ENCODE measurements around the gene SPR.

Gene SPR

DNA sequence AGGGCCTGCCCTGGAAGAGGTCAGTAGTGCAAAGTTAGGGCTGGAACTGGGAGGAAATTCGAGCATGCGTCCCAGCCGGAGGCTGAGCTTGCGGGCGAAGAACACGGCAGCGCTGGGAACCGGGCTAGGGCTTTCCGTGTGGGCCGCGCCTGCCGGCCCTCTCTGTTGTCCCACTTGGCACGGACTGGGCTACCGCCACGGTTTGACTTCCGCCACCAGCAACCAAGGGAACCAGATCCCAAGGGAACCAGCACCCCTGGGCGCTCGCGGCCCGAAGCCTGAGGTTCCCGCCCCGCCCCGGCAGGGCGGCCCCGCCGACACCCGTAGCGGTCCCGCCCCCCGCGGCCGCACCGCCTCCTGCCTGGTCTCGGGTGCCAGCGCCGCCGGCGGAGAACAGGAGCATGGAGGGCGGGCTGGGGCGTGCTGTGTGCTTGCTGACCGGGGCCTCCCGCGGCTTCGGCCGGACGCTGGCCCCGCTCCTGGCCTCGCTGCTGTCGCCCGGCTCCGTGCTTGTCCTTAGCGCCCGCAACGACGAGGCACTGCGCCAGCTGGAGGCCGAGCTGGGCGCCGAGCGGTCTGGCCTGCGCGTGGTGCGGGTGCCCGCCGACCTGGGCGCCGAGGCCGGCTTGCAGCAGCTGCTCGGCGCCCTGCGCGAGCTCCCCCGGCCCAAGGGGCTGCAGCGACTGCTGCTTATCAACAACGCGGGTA is at the start of gene SPR:
Gene SPR, plus strand, starts transcription at position 377 of the 708 bp plus-strand sequence. Its CDS starts 25 bp downstream, at position 402.
- Histone ChIP-seq H3K4me3 (ENCODE audit: low read depth, low read length) (peak within 1 kb of the TSS; percentile 66), H3K27me3 (ENCODE audit: control insufficient read depth, insufficient read depth, low read length) (peaks cover 42% of the 10 kb centered on the region), H3K27ac (ENCODE audit: low read depth, low read length) (peak within 1 kb of the TSS; percentile 11)

GRCh38 chr2:72840066-72840465 is 47.1 kb upstream of the SPR start:
- Histone ChIP-seq H3K4me1 (ENCODE audit: control insufficient read depth, insufficient read depth, low read length) (0 out of 2 replicates have a peak, but pooled peaks cover 4% of the 10 kb centered on the region), H3K4me3 (ENCODE audit: low read depth, low read length) (no peak overlapping the region), H3K9me3 (ENCODE audit: control insufficient read depth, insufficient read depth, low read length) (no peaks in the 10 kb centered on the region), H3K27ac (ENCODE audit: low read depth, low read length) (no peak overlapping the region), H3K36me3 (ENCODE audit: control insufficient read depth, insufficient read depth, low read length) (no peaks in the 10 kb centered on the region), H3K27me3 (ENCODE audit: control insufficient read depth, insufficient read depth, low read length) (no peaks in the 10 kb centered on the region; the same call in 1 of the 2 replicates), H3K9ac (ENCODE audit: low read depth, low read length) (no peak overlapping the region)

More for the DNA sequence above, at the start of gene SPR:
- H3K9me3 ChIP-seq (ENCODE audit: control insufficient read depth, insufficient read depth, low read length), result no peaks in the 10 kb centered on the region
- peaks cover 4% of the 10 kb centered on the region; the same call in 1 of the 2 replicates for H3K4me1 ChIP-seq (ENCODE audit: control insufficient read depth, insufficient read depth, low read length)
- H3K9ac ChIP-seq (ENCODE audit: low read depth, low read length), result no peak within 1 kb of the TSS
- no peaks in the 10 kb centered on the region for H3K36me3 ChIP-seq (ENCODE audit: control insufficient read depth, insufficient read depth, low read length)

DNA sequence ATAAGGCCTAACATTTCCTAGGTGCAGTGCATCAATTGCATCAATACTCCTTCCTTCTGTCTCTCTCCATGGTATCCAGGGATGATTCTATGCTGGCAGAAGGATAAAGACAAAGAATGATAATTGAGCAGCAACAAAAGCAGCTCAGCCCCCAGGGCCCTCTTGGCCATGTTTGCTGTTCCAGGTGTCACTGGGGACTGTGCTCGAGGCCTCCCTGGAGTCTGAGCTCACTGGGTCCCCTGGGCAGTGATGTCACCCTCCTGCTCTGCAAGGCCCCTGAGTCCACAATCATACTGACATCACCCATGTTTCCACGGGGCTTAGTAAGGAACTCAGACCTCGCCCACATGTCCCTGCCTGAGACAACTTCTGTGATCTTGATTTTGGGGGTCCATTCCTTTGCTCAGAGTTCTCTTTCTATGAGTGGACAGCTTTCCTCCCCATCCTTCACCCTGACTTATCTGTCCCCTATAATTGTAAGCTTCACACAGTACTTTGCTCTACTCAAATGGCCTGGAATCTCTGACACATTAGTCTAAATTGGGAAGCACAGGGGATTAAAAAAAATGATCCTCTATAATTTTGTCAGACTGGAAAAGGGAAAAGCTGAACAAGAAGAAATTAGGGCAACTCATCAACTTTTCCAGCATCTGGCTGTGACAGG is 45.6 kb upstream of the SPR start:
- H3K27ac ChIP-seq (ENCODE audit: low read depth, low read length), result no peak overlapping the region
- H3K9ac ChIP-seq (ENCODE audit: low read depth, low read length), result no peak overlapping the region
- H3K4me3 ChIP-seq (ENCODE audit: low read depth, low read length), result no peak overlapping the region

GRCh38 chr2:72843301-72843700 is 43.9 kb upstream of the SPR start:
- no peak overlapping the region for H3K27ac ChIP-seq (ENCODE audit: low read depth, low read length)
- H3K9me3 ChIP-seq (ENCODE audit: control insufficient read depth, insufficient read depth, low read length), result no peaks in the 10 kb centered on the region
- no peak overlapping the region for H3K4me3 ChIP-seq (ENCODE audit: low read depth, low read length)
- H3K9ac ChIP-seq (ENCODE audit: low read depth, low read length), result no peak overlapping the region
- no peaks in the 10 kb centered on the region for H3K36me3 ChIP-seq (ENCODE audit: control insufficient read depth, insufficient read depth, low read length)
- no peaks in the 10 kb centered on the region for H3K27me3 ChIP-seq (ENCODE audit: control insufficient read depth, insufficient read depth, low read length)
- H3K4me1 ChIP-seq (ENCODE audit: control insufficient read depth, insufficient read depth, low read length), result 0 out of 2 replicates have a peak, but pooled peaks cover 4% of the 10 kb centered on the region

More for the DNA sequence above, 45.6 kb upstream of the SPR start:
- H3K27me3 ChIP-seq (ENCODE audit: control insufficient read depth, insufficient read depth, low read length), result no peaks in the 10 kb centered on the region
- 0 out of 2 replicates have a peak, but pooled peaks cover 4% of the 10 kb centered on the region for H3K4me1 ChIP-seq (ENCODE audit: control insufficient read depth, insufficient read depth, low read length)
- no peaks in the 10 kb centered on the region for H3K36me3 ChIP-seq (ENCODE audit: control insufficient read depth, insufficient read depth, low read length)
- no peaks in the 10 kb centered on the region for H3K9me3 ChIP-seq (ENCODE audit: control insufficient read depth, insufficient read depth, low read length)

DNA sequence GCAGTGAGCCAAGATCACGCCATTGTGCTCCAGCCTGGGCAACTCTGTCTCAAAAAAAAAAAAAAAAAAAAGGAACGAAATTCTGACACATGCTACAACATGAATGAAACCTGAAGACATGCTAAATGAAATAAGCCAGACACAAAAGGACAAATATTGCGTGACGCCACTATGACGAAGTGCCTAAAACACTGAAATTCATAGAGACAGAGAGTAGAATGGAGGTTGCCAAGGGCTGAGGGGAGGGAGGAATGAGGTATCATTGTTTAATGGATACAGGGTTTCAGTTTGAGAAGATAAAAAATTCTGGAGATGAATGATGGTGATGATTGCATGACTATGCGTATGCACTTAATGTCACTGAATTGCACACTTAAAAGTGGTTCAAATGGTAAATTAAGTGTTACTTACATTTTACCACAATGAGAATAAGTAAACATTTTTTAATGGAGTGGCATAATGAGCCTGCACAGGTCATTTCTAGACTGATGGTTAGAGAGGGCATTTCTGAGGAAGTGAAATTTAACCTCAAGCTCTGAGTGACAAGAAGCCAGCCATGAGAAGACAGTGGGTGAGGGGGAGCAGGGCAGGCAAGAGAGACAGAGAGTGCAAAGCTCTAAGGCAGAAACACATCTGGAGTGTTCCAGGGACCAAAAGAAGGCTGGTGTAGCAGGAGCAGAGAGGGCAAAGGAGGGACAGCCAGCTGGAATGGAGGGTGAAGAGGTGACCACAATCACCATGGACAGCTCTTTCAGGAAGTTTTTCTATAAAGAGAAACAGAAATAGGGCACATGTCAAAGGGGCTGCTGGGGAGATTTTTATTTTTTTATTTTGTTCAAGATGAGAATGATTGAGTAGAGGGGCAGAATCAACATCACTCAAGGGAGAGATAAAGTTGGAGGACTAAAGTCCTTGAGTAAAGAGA is 40.8 kb upstream of the SPR start:
- Histone ChIP-seq H3K4me3 (ENCODE audit: low read depth, low read length) (no peak overlapping the region), H3K9me3 (ENCODE audit: control insufficient read depth, insufficient read depth, low read length) (no peaks in the 10 kb centered on the region)

DNA sequence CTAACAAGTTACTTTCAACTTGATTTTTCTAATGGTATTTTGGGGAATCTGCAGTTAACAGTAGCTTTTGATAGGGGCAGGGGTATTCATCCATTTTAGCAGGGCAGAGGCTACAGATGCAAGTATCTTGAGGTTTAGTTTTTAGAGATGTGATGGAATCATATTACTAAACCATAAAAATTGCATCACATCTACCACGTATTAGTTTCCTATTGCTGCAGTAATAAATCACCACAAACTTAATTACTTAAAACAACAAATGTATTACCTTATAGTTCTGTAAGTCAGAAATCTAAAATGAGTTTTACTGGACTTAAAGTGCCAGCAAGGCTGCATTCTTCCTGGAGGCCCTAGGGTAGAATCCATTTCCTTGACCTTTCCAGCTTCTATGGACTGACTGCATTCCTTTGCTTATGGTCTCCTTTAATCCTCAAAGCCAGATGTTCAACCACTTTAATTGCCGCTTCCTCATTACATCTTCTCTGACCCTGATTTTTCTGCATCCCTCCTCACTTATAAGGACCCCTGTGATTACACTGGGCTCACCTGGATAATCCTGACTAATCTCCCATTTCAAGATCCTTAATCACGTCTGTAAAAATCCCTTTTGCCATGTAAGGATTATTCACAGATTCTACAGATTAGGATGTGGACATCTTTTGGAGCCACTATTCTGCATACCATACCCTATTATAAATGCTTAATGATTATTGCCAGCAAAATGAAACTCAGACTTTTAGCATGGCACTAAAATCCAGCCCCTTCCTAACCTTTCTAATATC is 39.5 kb upstream of the SPR start:
- Histone ChIP-seq H3K36me3 (ENCODE audit: control insufficient read depth, insufficient read depth, low read length) (no peaks in the 10 kb centered on the region), H3K9me3 (ENCODE audit: control insufficient read depth, insufficient read depth, low read length) (no peaks in the 10 kb centered on the region), H3K9ac (ENCODE audit: low read depth, low read length) (no peak overlapping the region), H3K4me1 (ENCODE audit: control insufficient read depth, insufficient read depth, low read length) (0 out of 2 replicates have a peak, but pooled peaks cover 4% of the 10 kb centered on the region), H3K4me3 (ENCODE audit: low read depth, low read length) (no peak overlapping the region), H3K27me3 (ENCODE audit: control insufficient read depth, insufficient read depth, low read length) (no peaks in the 10 kb centered on the region), H3K27ac (ENCODE audit: low read depth, low read length) (no peak overlapping the region)

More for the DNA sequence above, 40.8 kb upstream of the SPR start:
- Histone ChIP-seq H3K9ac (ENCODE audit: low read depth, low read length) (no peak overlapping the region), H3K27ac (ENCODE audit: low read depth, low read length) (no peak overlapping the region), H3K36me3 (ENCODE audit: control insufficient read depth, insufficient read depth, low read length) (no peaks in the 10 kb centered on the region), H3K4me1 (ENCODE audit: control insufficient read depth, insufficient read depth, low read length) (0 out of 2 replicates have a peak, but pooled peaks cover 4% of the 10 kb centered on the region), H3K27me3 (ENCODE audit: control insufficient read depth, insufficient read depth, low read length) (no peaks in the 10 kb centered on the region)

- H3K4me1 ChIP-seq (ENCODE audit: control insufficient read depth, insufficient read depth, low read length), result 0 out of 2 replicates have a peak, but pooled peaks cover under 1% of the 10 kb centered on the region
- H3K27me3 ChIP-seq (ENCODE audit: control insufficient read depth, insufficient read depth, low read length), result no peaks in the 10 kb centered on the region
- H3K27ac ChIP-seq (ENCODE audit: low read depth, low read length), result no peak overlapping the region
- H3K9me3 ChIP-seq (ENCODE audit: control insufficient read depth, insufficient read depth, low read length), result no peaks in the 10 kb centered on the region
- no peak overlapping the region for H3K4me3 ChIP-seq (ENCODE audit: low read depth, low read length)
- no peaks in the 10 kb centered on the region for H3K36me3 ChIP-seq (ENCODE audit: control insufficient read depth, insufficient read depth, low read length)
- no peak overlapping the region for H3K9ac ChIP-seq (ENCODE audit: low read depth, low read length)
Measured at GRCh38 chr2:72848436-72849137, 38.6 kb upstream of the SPR start.

GRCh38 chr2:72849138-72849462 is 38.1 kb upstream of the SPR start:
- H3K27ac ChIP-seq (ENCODE audit: low read depth, low read length), result no peak overlapping the region

DNA sequence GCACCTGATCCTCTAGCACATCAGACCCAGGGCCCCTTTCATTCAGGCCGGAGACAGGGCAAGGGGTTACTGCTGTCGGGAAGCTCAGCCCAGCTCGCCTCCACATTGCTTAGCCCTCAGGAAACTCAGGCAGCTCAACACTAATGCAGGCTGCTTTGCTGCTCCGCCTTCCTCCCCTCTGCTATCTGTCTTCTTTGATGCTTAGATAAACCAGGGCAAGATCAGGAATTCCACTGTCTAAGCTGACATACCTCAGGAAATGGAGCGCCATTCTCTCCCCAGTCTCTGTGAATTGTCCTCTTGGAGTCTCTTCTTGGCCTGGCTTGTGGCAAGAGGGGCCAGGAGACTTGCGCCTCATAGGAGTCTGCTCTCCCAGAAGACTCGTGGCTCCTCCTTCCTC is 35.9 kb upstream of the SPR start:
- Histone ChIP-seq H3K9me3 (ENCODE audit: control insufficient read depth, insufficient read depth, low read length) (no peaks in the 10 kb centered on the region), H3K27ac (ENCODE audit: low read depth, low read length) (no peak overlapping the region), H3K36me3 (ENCODE audit: control insufficient read depth, insufficient read depth, low read length) (no peaks in the 10 kb centered on the region), H3K4me1 (ENCODE audit: control insufficient read depth, insufficient read depth, low read length) (no peaks in the 10 kb centered on the region), H3K4me3 (ENCODE audit: low read depth, low read length) (no peak overlapping the region), H3K9ac (ENCODE audit: low read depth, low read length) (no peak overlapping the region), H3K27me3 (ENCODE audit: control insufficient read depth, insufficient read depth, low read length) (no peaks in the 10 kb centered on the region)

More at GRCh38 chr2:72849138-72849462, 38.1 kb upstream of the SPR start:
- H3K4me3 ChIP-seq (ENCODE audit: low read depth, low read length), result no peak overlapping the region
- no peak overlapping the region for H3K9ac ChIP-seq (ENCODE audit: low read depth, low read length)
- no peaks in the 10 kb centered on the region for H3K36me3 ChIP-seq (ENCODE audit: control insufficient read depth, insufficient read depth, low read length)
- no peaks in the 10 kb centered on the region for H3K4me1 ChIP-seq (ENCODE audit: control insufficient read depth, insufficient read depth, low read length)
- no peaks in the 10 kb centered on the region for H3K27me3 ChIP-seq (ENCODE audit: control insufficient read depth, insufficient read depth, low read length)
- H3K9me3 ChIP-seq (ENCODE audit: control insufficient read depth, insufficient read depth, low read length), result no peaks in the 10 kb centered on the region

DNA sequence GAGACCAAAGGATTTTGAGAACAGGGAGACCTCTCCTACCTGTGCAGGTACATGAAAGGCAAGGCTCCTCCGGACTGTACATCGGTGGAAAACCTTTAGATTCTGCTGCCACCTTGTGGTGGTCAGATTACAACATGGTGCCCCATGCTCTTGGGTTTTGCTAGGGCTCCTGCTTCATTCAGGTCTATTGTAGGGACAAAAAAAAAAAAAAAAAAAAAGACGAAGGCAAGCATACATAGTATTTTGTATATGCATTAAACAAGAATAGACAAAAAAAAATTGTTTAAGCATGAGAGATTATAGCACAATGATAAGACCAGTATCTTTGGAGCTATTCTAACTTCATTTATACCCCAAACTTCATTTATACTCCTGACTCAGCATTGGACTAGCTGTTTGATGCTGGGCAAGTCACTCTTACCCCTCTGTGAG is 27.4 kb upstream of the SPR start:
- Histone ChIP-seq H3K4me3 (ENCODE audit: low read depth, low read length) (no peak overlapping the region), H3K9ac (ENCODE audit: low read depth, low read length) (no peak overlapping the region), H3K9me3 (ENCODE audit: control insufficient read depth, insufficient read depth, low read length) (no peaks in the 10 kb centered on the region), H3K27me3 (ENCODE audit: control insufficient read depth, insufficient read depth, low read length) (peaks cover 12% of the 10 kb centered on the region), H3K36me3 (ENCODE audit: control insufficient read depth, insufficient read depth, low read length) (no peaks in the 10 kb centered on the region), H3K4me1 (ENCODE audit: control insufficient read depth, insufficient read depth, low read length) (peaks cover 15% of the 10 kb centered on the region), H3K27ac (ENCODE audit: low read depth, low read length) (no peak overlapping the region)
